GM21367 (cell line): ENCODE measurements around the gene OMA1.
"Not testable (repeated sequence)": the region's sequence is repeated elsewhere in the genome, so short reads cannot be mapped to it uniquely, and the experiment has no call there.

Source experiments
- ATAC-seq: cut with Tn5 transposase; IDR thresholded peaks from one replicate; pipeline ENCODE4 v1.9.1; 2021; ENCODE audit not compliant: unreplicated experiment

Gene OMA1

DNA sequence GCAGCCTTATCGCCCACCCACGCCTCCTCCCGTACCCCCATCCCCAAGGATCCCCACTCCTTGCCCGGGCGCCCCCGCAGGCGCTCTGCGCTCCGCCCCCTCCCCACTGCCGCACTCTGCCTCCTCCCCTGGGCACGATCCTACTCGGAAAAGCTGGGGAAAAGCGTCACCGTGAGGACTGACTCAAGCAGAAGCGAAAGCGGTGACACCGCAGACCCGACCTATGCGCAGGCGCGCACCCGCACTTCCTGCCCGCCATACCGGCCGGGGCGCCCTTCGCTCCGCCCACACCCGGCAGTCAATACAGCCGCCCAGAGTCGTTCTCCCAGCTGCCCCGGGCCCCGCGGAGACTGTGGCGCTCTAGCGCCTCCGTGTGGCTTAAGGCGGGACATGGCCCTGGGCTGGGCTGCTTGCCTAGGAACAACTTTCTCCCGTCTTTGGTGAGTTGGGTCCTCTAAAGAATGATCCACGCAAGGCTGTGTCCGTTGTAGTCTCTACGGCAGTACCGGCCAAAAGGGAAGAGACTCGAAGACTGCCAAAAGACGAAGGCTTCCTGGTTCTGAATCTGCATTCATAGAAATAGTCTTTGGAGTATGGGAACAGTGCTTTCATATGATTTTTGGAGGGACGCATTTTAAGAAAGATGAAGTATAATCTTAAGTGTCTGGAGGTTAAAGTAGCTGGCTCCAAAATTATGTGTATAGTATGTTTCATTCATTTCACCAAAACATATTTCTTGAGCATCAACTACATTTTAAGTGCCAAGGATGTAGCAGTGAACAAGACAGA is at the start of gene OMA1:
TSS of gene OMA1 (minus strand) at position 207 of the 789 bp plus-strand sequence. CDS start 7,432 bp downstream, outside the sequence.
- peak; percentile 95 for ATAC-seq

DNA sequence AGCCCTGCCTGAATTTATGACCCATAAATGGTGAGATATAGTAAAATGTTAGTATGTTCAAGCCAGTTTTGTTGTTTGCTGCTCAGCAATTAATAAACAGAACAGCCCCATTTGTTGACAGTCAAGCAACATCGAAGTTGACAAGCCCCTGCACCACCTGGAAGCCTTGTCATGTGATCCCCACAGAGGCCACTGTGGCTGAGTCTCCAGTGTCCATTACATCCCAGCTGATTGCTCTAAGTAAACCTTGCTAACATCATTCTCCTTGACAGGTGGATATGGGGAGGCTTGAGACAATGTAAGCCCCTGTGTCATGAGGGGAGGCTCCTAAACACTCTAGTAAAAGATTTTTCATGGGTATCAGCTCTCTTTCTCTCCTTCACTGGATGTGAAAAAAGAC is 48.0 kb upstream of the OMA1 start:
- ATAC-seq, result no peak

DNA sequence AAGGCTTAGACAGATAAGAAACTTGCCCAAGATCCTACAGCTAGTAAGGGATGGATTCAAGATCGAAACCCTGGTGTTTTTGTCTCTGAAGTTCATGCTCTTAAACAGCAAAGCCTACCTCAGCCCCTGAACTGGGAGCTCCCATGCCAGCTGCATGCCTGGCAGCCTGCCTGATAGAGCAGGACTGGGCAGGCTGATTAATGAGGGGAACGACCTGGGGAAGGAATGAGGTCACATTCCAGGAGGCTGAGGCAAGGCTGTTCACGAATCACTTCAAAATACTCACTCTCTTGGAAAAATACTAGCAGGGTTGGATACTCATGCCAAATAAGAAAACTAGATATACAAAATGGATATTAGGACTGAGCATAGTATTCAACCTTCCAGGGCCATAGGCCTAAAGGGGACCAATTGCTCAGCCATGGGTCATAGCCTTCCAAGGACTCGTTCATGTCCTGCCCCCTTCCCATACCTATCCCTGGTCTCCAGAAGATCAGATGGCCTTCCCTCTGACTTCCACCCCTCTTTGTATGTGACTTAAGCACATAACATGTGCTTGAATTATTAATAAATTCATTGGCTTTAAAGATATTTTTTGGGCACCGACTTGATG is 46.1 kb upstream of the OMA1 start:
- no peak for ATAC-seq

DNA sequence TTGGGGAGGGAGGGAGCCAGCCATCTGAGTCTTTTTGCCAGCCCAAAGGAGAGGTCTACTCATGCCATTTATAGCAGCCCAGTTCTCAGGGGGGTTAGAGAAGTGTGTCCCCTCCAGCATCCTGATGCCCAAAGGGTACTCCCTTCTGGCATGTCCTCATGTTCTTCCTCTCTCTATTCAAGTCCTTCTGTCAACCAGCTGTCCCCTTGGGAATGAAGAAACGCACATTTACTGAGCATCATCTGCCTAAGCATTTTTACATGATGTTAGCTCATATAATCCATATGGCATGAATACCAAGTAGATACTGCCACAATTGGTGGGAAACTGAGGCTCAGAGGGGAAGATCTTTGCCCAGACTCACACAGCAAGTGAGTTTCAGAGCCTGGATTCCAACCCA is 45.3 kb upstream of the OMA1 start:
- no peak for ATAC-seq

DNA sequence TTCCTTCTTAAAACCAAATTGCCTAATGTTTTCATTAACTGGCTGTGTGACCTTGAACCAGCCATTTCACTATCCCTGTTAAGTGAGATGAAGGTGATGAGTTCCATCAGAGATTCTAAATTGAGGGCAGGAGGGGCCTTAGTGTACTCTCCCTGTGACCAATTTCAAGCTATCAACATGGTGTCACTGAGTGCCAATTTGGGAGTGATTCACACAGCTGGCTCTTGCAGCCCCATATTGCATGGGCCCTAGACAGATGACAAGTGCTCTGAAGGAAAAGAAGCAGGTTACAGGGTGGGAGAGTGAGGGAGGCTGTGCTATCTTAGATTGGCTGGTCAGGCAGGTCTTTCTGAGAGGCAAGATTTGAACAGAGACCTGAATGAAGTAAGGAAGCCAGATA is 43.5 kb upstream of the OMA1 start:
- ATAC-seq, result no peak

GRCh38 chr1:58588396-58588795 is 41.9 kb upstream of the OMA1 start:
- no peak for ATAC-seq

DNA sequence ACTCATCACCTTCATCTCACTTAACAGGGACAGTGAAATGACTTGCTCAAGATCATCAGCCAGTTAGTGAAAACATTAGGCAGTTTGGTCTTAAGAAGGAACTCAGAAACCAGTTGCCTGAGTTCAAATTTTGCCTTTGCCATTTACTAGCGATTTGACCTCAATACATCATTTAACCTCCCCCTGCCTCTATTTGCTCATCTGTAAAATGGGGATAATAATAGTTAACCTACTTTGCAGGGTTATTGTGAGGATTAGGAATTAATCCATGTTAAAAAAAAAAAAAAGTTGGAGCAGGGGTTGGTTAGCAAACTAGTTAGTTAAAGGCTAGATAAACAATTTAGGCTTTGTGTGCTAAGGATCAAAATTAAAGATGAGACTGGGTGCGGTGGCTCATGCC is 41.1 kb upstream of the OMA1 start:
- no peak for ATAC-seq

DNA sequence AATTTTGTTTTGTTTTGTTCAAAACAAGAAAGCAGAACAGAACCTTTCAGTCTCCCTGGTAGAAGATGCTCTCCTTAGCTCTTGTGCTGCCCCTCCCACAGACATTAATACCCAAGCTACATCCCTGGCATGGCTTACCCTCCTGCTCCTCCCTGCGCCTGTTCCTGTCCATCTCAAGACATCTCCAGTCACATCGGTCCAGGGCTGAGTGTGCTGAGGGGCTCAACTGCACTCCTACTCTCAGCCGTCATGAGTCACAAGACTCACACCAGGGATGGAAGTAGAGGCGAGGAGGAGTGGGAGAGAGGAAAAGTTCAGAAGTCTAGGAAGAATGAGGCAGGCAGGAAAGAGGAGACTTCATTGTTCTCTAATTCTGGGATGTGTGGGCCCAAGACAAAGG is 39.7 kb upstream of the OMA1 start:
- ATAC-seq, result no peak

- no peak for ATAC-seq
Measured at GRCh38 chr1:58585581-58586151, 39.1 kb upstream of the OMA1 start.

- ATAC-seq, result no peak
Measured at GRCh38 chr1:58585166-58585565, 38.6 kb upstream of the OMA1 start.

GRCh38 chr1:58584082-58584895 is 37.8 kb upstream of the OMA1 start:
- ATAC-seq, result peak; percentile 76

- ATAC-seq, result peak; percentile 46
Measured at GRCh38 chr1:58583496-58583895, 37.0 kb upstream of the OMA1 start.

GRCh38 chr1:58582143-58582542 is 35.6 kb upstream of the OMA1 start:
- ATAC-seq, result not testable (repeated sequence)

- no peak for ATAC-seq
Measured at GRCh38 chr1:58581641-58582040, 35.1 kb upstream of the OMA1 start.

- no peak for ATAC-seq
Measured at GRCh38 chr1:58580186-58580585, 33.7 kb upstream of the OMA1 start.

DNA sequence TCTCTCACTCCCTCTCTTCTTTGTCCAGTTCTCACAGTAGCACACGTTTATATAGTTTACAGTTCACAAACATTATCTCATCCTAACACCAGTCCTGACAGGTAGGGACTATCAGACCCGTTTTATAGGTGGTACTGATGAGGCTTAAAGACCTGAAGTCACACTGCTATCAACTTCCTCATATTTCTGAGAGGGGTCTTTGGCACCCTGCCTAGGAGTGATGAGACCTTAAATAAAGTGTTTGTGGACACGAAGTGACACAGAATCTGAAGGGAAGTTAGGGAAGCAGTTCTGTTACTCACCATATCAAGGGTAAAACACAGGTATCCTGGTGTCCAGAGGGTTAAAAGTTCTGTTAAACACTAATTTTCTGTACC is 31.1 kb upstream of the OMA1 start:
- ATAC-seq, result no peak

GRCh38 chr1:58576727-58577653 is 30.5 kb upstream of the OMA1 start, which contains the start of gene TACSTD2:
TACSTD2 (minus strand) TSS chr1:58577252; CDS start chr1:58577156, 96 bp downstream.
- ATAC-seq, result no peak

GRCh38 chr1:58576325-58576726 is 29.8 kb upstream of the OMA1 start:
- no peak for ATAC-seq

GRCh38 chr1:58575551-58576324 is 29.2 kb upstream of the OMA1 start:
- ATAC-seq, result no peak

GRCh38 chr1:58574816-58575215 is 28.3 kb upstream of the OMA1 start:
- ATAC-seq, result no peak
